ENCODE data around the gene ARMH3.

ARMH3 gene

GRCh38 chr10:101896225-101896877, 159.6 kb downstream of the ARMH3 start:
- no peak for DNase-seq (ENCODE audit: low read depth in 2 of 2)

GRCh38 chr10:101895781-101896180, 160.2 kb downstream of the ARMH3 start:
- DNase-seq (ENCODE audit: low read depth in 2 of 2) = no peak

GRCh38 chr10:101894742-101895141, 161.2 kb downstream of the ARMH3 start:
- no peak for DNase-seq (ENCODE audit: low read depth in 2 of 2)

GRCh38 chr10:101894266-101894665, 161.7 kb downstream of the ARMH3 start:
- DNase-seq (ENCODE audit: low read depth in 2 of 2) = no peak

- DNase-seq (ENCODE audit: low read depth in 2 of 2) = no peak
Measured at GRCh38 chr10:101893510-101894120, 162.4 kb downstream of the ARMH3 start.

- DNase-seq (ENCODE audit: low read depth in 2 of 2) = no peak
Measured at GRCh38 chr10:101892782-101893391, 163.1 kb downstream of the ARMH3 start.

GRCh38 chr10:101889256-101890210, 166.4 kb downstream of the ARMH3 start:
- peak; percentile 36 to 39 for DNase-seq (ENCODE audit: low read depth in 2 of 2)

GRCh38 chr10:101888251-101888949, 167.6 kb downstream of the ARMH3 start:
- DNase-seq (ENCODE audit: low read depth in 2 of 2) = no peak

GRCh38 chr10:101887775-101888174, 168.2 kb downstream of the ARMH3 start:
- DNase-seq (ENCODE audit: low read depth in 2 of 2) = no peak

- DNase-seq (ENCODE audit: low read depth in 2 of 2) = no peak
Measured at GRCh38 chr10:101886521-101887312, 169.3 kb downstream of the ARMH3 start.

- no peak for DNase-seq (ENCODE audit: low read depth in 2 of 2)
Measured at GRCh38 chr10:101881036-101881774, 174.8 kb downstream of the ARMH3 start.

- DNase-seq (ENCODE audit: low read depth in 2 of 2) = no peak
Measured at GRCh38 chr10:101880232-101880573, 175.8 kb downstream of the ARMH3 start.

GRCh38 chr10:101879456-101880231, 176.3 kb downstream of the ARMH3 start:
- no peak for DNase-seq (ENCODE audit: low read depth in 2 of 2)

GRCh38 chr10:101878869-101879268, 177.1 kb downstream of the ARMH3 start:
- DNase-seq (ENCODE audit: low read depth in 2 of 2) = no peak

GRCh38 chr10:101875068-101875688, 180.8 kb downstream of the ARMH3 start:
- no peak for DNase-seq (ENCODE audit: low read depth in 2 of 2)

GRCh38 chr10:101874252-101874651, 181.7 kb downstream of the ARMH3 start:
- DNase-seq (ENCODE audit: low read depth in 2 of 2) = no peak

- no peak for DNase-seq (ENCODE audit: low read depth in 2 of 2)
Measured at GRCh38 chr10:101867931-101868330, 188.0 kb downstream of the ARMH3 start.

GRCh38 chr10:101859530-101859929, 196.4 kb downstream of the ARMH3 start:
- DNase-seq (ENCODE audit: low read depth in 2 of 2) = no peak
